ENCODE results near the gene KRT7. TPM values are rescaled to one million over a fixed set of nuclear protein-coding genes. Genes with fewer than 3 reads are reported as not detected.
A peak's percentile ranks its signal among the peaks of the same experiment; 100 is the strongest.
"Not testable (repeated sequence)": the region's sequence is repeated elsewhere in the genome, so short reads cannot be mapped to it uniquely, and the experiment has no call there.

KRT7 gene
- total RNA-seq, 1 experiment from 2014 or later = 13.9 TPM

GRCh38 chr12:52250048-52250990 is 17.3 kb downstream of the KRT7 start:
- Histone ChIP-seq H3K4me1 (peaks cover 12% of the 10 kb centered on the region), H3K4me3 (ENCODE audit: low read depth, low read length) (no peak overlapping the region), H3K9me3 (no peaks in the 10 kb centered on the region), H3K27me3 (replicated peaks; ENCODE audit: control insufficient read depth, insufficient read depth, low read length) (no peaks in the 10 kb centered on the region), H3K36me3 (ENCODE audit: control insufficient read depth, insufficient read depth, low read length) (no peaks in the 10 kb centered on the region)
- ChIA-PET POLR2A (no interaction called here), CTCF (interaction anchor here (0.6 to 1.3 kb wide), 2 partner anchors 39 to 93 kb away, joined by 3 read pairs; no protein-coding TSS in a partner anchor)
- H3K4me1 Mint-ChIP-seq (ENCODE audit: low read depth, unreplicated experiment) = peaks cover 22% of the 10 kb centered on the region
- peaks cover 6% of the 10 kb centered on the region for H3K36me3 Mint-ChIP-seq (ENCODE audit: insufficient read depth, unreplicated experiment)
- no peaks in the 10 kb centered on the region for H3K9me3 Mint-ChIP-seq (ENCODE audit: unreplicated experiment)
- no TSS peak for BruUV-seq (replicated peaks)
- peak overlapping the region; percentile 65 for H3K27ac Mint-ChIP-seq (ENCODE audit: unreplicated experiment)
- H3K27me3 Mint-ChIP-seq (ENCODE audit: insufficient read depth, unreplicated experiment) = peaks cover 2% of the 10 kb centered on the region
- intact Hi-C loops (cut with micrococcal nuclease; ENCODE audit: unreplicated experiment) = no loop called here
- DNase-seq = no peak
- no peak for TF ChIP-seq CTCF (IDR thresholded peaks at IDR 0.05; ENCODE audit: insufficient read depth in 1 of 2, low read depth in 1 of 2, low read length in 1 of 2, severe bottlenecking in 1 of 2, unreplicated experiment in 1 of 2)
- no peak overlapping the region for H3K4me3 Mint-ChIP-seq (ENCODE audit: unreplicated experiment)

DNA sequence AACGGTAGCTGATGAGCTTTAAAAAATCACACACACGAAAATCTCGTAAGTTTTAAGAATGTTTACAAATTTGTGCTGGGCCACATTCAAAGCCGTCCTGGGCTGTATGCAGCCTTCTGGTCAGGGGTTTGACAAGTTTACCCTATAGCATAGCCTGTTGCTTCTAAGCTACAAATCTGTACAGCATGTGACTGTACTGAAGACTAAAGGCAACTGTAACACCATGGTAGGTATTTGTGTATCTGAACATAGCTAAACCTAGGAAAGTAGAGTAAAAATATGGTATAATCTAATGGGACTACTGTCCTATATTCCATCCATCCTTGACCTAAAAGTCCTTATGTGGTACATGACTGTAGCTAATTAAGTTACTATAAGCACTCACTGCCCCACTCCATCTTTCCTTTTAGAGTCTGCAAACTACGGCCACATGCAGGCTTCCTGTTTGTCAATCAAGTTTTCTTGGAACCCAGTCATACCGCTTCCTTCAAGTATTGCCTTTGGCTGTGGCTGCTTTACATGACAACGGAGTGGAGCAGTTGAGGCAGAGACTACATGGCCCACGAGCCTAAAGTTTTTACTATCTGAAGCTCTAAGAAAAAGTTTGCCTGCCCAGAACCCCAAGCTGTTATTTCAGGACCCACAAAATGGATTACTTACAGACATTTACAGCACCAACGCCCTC is 18.5 kb downstream of the KRT7 start:
- no peak for TF ChIP-seq CTCF (IDR thresholded peaks at IDR 0.05; ENCODE audit: insufficient read depth in 1 of 2, low read depth in 1 of 2, low read length in 1 of 2, severe bottlenecking in 1 of 2, unreplicated experiment in 1 of 2)
- H3K4me3 ChIP-seq (ENCODE audit: low read depth, low read length) = no peak overlapping the region
- peaks cover 14% of the 10 kb centered on the region for H3K4me1 Mint-ChIP-seq (ENCODE audit: low read depth, unreplicated experiment)
- H3K36me3 ChIP-seq (ENCODE audit: control insufficient read depth, insufficient read depth, low read length) = no peaks in the 10 kb centered on the region
- peaks cover under 1% of the 10 kb centered on the region for H3K36me3 Mint-ChIP-seq (ENCODE audit: insufficient read depth, unreplicated experiment)
- no peak overlapping the region for H3K4me3 Mint-ChIP-seq (ENCODE audit: unreplicated experiment)
- no TSS peak for BruUV-seq (replicated peaks)
- DNase-seq = no peak
- H3K27me3 ChIP-seq (replicated peaks; ENCODE audit: control insufficient read depth, insufficient read depth, low read length) = no peaks in the 10 kb centered on the region
- peak overlapping the region; percentile 72 for H3K27ac Mint-ChIP-seq (ENCODE audit: unreplicated experiment)
- intact Hi-C loops (cut with micrococcal nuclease; ENCODE audit: unreplicated experiment) = no loop called here
- H3K4me1 ChIP-seq = peaks cover 12% of the 10 kb centered on the region
- CTCF ChIA-PET = interaction anchor here (1.3 kb wide), 1 partner anchor 95 kb away, joined by 3 read pairs; no protein-coding TSS in a partner anchor
- no peaks in the 10 kb centered on the region for H3K9me3 ChIP-seq
- POLR2A ChIA-PET = no interaction called here
- H3K9me3 Mint-ChIP-seq (ENCODE audit: unreplicated experiment) = no peaks in the 10 kb centered on the region
- H3K27me3 Mint-ChIP-seq (ENCODE audit: insufficient read depth, unreplicated experiment) = peaks cover 2% of the 10 kb centered on the region

GRCh38 chr12:52252175-52252615 is 19.2 kb downstream of the KRT7 start:
- POLR2A ChIA-PET; H3K36me3 Mint-ChIP-seq (ENCODE audit: insufficient read depth, unreplicated experiment); H3K4me3 ChIP-seq (ENCODE audit: low read depth, low read length); H3K27me3 ChIP-seq (replicated peaks; ENCODE audit: control insufficient read depth, insufficient read depth, low read length); H3K9me3 Mint-ChIP-seq (ENCODE audit: unreplicated experiment); H3K4me1 Mint-ChIP-seq (ENCODE audit: low read depth, unreplicated experiment); H3K36me3 ChIP-seq (ENCODE audit: control insufficient read depth, insufficient read depth, low read length); intact Hi-C loops (cut with micrococcal nuclease; ENCODE audit: unreplicated experiment); H3K27me3 Mint-ChIP-seq (ENCODE audit: insufficient read depth, unreplicated experiment); H3K9me3 ChIP-seq; H3K4me1 ChIP-seq; H3K4me3 Mint-ChIP-seq (ENCODE audit: unreplicated experiment); BruUV-seq (replicated peaks): not testable (repeated sequence)
- TF ChIP-seq CTCF (IDR thresholded peaks at IDR 0.05; ENCODE audit: insufficient read depth in 1 of 2, low read depth in 1 of 2, low read length in 1 of 2, severe bottlenecking in 1 of 2, unreplicated experiment in 1 of 2) = peak; percentile 23 to 30
- DNase-seq = peak in 1 of 2 experiments; percentile 45
- H3K27ac Mint-ChIP-seq (ENCODE audit: unreplicated experiment) = peak overlapping the region; percentile 72
- CTCF ChIA-PET = interaction anchor here (1.3 kb wide), 1 partner anchor 95 kb away, joined by 3 read pairs; no protein-coding TSS in a partner anchor
